ENCODE results near the gene RDX.
"Not testable (repeated sequence)": the region's sequence is repeated elsewhere in the genome, so short reads cannot be mapped to it uniquely, and the experiment has no call there.

RDX gene

DNA sequence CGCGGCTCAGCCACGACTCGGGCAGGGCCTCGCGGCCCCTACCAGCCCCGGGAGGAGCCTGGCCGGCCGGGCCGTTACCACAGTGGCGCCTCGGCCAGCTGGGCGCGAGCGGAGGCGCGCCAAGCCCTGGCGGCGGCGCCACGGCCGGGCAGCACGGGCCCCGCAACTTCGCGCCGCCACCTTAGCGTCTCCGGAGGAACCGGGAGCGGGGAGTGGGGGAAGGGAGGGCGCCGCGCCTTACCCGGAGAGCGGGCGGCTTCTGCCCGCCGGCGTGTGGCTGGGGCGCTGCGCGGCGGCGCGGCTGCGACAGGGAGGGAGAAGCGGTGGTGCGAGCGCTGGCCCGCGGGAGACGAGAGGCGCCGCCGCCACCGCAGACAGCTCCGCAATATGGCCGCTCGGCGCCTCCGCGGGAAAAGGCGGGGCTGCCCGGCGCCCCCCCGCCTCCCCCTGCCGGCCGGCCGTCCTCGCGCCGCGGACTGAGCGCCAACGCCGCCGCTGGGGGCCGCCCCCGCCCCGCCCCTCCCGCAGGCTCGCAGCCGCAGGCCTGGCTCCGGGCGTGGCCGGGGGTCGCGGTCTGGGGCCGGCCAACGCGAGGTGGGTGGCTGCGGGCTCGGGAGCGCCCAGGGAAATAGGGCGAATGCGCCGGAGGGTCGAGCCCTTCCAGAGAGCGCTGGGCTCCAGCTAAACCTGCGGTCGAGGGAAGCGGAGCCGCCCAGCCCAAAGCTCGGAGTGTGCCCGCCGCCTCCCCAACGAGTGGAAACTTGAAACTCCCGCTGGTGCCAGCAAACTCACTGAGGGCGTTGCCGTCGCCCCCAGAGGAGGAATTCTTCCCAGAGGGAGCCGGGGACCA is at the start of gene RDX:
TSS of gene RDX (minus strand) at position 389 of the 850 bp plus-strand sequence. CDS start 16,922 bp downstream, outside the sequence.
- no peak for DNase-seq

DNA sequence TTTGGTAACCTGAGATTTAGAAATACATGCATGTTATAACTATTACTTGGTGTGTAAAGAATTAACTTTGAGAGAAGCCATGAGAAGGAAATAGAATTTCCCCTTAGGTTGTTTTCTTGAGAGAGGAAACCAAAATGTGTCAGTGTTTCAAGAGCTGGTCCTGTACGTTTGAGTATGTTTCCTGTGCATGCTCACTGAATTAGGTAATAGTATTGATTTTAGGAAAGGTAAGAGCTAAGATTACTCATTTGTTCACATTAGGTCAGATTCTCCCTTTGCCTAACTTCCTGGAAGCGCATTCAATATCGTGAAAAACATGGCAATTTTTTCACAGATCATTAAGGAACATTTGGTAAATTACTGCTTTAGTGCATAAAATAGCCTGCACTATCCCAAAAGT is 49.3 kb upstream of the RDX start:
- no peak for DNase-seq

DNA sequence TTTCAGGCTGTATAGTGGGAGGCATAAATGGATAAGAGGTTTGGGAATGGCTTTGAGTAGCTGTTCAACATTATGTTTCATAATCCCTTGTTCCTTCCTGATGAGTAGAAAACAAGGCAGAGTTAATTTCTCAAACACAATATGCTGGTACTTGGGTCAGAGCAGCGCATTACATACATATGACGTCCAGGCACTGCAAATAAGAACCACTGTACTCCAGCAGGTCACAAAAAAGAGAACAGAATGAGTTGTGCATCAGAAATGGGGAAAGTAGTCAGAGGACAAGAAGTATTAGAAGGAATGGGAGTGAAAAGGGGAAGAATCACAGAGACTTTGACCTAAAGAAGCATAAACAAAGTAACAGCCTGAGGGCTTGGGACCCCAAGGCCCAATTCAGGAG is 44.0 kb upstream of the RDX start:
- no peak for DNase-seq

DNA sequence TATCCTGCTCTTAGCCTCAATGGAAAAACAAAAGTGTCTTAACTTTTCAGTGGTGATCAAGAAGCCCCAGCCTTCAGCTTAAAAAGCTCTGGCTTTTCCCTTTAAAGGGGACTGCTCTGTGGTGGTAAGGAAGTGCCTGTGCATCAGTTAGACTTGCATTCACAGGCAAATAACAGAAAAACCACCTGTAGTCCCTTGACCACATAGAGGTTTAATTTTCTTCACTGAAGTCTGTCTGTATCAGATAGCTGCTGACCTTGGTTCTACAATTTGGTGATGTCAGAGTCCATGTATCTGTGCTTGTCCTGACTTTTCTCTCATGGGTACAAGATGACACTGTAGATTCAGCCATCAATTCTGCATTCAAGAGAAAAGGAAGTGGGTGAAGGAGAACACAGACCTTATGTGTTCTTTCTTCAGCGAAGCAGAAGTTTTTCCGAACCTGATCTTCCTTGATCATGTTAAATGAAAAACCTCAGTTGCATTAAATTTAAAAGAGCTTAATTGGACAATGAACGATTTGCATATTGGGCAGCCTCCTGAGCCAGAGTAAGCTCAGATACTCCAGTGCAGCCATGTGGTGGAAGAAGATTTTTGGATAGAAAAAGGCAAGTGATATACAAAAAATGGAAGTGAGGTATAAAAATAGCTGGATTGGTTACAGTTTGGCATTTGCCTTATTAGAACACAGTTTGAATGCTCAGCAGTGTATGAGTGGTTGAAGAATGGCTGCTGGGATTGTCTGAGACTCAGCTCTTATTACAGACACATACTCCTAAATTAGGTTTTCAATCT is 43.2 kb upstream of the RDX start:
- no peak for DNase-seq

DNA sequence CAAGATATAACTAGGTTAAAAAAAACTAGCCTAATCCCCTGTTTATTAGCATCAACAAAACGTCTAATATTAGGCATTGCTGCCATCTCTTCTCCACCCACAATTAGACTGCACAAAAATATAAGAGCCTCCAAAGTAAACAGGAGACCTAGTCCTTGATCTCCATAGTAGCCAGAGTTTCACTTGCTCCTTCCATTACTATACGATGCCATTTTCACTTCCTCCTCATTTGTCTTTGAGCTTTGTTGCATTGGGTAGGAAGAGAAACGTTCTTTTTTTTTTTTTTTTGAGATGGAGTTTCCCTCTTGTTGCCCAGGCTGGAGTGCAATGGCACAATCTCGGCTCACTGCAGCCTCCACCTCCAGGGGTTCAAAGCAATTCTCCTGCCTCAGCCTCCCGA is 42.3 kb upstream of the RDX start:
- no peak for DNase-seq

DNA sequence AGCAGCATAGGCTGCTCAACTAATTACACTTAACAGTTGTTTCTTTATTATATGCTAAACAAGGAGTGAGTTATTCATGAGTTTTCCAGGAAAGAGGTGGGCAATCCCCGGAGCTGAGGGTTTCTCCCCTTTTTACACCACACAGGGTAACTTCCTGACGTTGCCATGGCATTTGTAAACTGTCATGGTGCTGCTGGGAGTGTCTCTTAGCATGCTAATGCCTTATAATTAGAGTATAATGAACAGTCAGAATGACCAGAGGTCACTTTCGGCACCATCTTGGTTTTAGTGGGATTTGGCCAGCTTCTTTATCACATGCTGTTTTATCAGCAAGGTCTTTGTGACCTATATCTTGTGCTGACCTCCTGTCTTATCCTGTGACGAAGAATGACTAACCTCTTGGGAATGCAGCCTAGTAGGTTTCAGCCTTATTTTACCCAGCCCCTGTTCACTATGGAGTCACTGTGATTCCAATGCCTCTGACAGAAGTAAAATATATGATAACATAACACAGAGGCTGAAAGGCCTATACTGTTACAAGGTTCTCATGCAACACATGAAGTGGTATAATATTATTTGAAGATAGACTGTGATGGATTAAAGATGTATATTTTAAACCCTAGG is 41.3 kb upstream of the RDX start:
- no peak for DNase-seq

DNA sequence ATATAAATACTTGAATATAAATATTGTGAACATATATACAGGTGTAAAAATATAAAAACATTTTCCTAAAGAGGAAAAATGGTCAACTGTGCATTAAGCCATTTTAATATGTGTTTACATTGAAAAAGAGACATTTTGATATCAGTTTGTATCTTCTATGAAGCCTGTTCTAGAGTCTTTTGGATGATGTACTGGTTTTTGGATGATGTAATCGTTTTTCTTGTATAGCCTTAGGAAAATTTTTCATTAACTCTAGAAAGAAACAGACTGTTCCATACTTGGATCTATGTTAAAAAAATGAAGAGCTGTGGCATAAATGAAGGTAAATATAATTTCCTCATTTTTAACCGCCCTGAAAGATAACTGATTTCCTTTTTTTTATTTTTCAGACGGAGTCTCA is 39.6 kb upstream of the RDX start:
- DNase-seq = no peak

DNA sequence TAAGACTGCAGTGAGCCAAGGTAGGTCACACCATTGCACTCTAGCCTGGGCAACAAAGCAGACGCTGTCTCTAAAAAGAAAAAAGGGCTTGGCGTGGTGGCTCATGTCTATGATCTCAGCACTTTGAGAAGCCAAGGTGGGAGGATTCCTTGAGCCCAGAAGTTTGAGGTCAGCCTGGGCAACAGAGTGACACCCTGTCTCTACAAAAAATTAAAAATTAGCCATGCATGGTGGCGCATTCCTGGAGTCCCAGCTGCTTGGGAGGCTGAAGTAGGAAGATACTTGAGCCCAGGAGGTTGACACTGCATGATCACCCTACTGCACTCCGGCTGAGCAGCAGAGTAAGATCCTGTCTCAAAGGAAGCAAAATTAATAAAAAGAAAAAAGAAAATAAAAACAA is 38.9 kb upstream of the RDX start:
- DNase-seq = no peak

DNA sequence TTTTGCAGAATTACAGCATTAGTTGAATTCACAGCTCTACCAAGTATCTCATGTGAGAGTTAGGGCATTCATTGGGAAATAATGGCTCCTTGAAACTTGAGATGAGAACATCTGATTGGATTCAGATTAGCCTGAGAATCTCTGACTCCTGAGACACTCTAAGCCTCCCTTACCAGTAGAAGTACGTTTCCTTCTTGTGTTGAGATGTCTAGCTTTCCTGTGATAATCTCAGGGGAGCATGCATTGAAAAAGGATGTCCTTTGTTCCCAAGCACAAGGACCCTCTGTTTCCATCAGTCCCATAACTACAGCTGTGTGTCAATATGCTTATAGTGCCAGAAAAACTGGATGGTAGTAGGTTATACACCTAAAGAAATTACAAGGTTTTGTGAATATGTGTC is 35.2 kb upstream of the RDX start:
- DNase-seq = no peak

DNA sequence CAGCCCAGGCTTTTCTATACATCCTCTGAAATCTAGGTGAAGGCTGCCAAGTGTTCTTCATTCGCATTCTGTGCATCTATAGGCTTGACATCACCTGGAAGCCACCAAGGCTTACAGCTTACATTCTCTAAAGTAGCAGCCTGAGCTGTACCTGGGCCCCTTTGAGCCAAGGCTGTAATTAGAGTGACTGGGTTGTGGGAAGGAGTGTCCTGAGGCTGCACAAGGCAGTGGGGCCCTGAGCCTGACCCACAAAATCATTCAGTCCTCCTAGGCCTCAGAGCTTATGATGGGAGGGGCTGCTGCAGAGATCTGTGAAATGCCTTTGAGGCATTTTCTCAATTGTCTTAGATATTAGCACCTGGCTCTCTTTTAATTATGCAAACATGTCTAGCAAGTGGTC is 33.0 kb upstream of the RDX start:
- no peak for DNase-seq

DNA sequence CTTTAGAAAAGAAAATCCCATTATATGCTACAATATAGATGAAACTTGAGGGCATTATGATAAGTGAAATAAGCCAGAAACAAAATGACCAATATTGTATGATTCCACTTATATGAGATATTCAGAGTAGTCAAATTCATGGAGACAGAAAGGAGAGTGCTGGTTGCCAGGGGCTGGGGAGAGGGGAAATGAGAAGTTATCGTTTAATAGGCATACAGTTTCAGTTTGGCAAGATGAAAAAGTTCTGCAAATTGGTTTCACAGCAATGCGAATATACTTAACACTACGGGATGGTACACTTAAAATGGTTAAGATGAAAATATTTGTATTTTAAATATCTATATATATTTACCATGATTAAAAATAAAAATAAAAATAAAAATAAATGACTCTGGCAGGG is 31.1 kb upstream of the RDX start:
- no peak for DNase-seq

DNA sequence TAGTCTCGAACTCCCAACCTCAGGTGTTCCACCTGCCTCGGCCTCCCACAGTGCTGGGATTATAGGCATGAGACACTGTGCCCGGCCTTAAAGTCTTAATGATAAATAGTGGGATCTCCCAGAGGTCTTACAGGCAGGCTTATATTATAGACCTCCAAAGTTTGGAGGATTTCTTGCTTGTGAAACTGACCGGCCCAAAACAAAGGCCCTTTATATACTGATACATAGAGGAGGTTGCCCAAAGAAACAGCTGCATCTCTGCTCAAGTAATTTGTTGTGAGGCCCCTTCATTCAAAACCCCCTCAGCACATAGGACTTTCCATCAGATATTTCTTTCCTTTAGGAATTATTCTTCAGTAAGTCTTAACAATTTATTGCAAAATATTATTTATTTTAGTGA is 27.4 kb upstream of the RDX start:
- DNase-seq = no peak

DNA sequence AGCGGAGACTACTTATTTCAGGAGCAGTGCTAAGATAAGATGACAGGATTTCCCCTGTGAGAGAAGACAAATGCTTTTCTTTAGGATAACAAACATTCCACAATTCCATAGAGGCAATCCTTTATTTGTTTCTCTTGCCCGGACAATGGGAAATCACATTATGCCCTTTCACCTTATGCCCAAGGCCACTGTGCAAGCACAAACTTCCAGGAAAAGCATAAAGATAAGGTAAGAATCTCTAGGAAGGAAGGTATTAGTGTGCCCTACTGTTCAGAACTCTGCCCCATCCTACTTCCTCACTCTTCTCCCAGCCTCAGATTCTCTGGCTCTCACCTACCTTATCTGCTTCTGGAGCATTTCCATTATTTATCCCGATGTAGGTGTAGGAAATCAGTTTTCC is 23.1 kb upstream of the RDX start:
- DNase-seq = no peak

DNA sequence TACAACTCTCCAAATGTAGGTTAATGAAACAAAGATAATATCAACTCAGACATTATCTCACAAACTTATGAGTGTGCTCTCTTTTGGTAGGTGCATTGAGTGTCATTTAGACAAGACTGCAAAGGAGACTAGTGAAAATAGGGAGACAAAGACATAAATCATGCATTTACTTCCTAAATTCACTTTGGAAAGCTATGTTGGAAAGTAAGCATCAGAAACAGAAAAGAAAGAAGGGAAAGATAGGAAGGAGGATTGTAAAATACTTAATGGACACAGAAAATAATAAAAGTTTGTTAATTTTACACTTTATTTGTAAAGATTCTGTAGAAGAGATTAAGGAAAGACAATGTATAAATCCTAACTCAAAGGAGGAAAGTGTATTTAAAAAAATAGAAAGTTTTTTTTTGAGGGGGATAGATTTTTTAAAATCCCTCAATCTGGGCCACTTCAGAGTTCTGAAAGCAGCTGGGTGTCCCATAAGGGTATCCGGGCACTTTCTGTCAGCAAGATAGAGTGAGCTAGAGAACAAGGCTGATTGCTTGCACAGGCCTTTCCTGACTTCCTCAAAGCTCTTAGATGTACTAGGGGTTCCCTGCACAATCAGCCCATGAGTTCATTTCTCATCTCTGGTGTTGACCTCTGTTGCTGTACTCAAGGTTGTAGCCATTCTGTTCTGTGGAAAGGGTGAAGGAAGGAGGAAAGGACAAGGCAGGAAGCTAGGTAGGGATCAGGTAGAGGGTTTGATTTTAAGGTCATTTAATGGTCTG is 22.4 kb upstream of the RDX start:
- no peak for DNase-seq

DNA sequence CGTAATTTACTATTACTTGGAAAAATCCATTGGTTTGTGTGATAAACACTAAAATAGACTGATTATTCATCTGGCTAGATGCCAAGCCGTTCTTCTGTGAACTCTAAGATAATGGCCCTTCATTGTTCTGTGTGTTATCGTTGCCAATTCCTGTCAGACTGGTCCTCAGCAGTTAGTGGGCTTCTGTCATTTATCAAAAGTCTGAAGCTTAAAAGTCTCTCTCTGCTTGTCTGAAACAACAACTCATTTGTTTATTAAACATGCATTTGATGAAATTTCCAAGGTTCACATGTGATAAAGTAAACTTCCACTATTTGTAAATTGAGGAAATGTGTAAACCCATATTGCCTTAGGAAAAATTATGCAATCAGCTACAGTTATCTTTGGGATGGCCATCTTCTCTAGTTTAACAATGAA is 21.1 kb upstream of the RDX start:
- no peak for DNase-seq

DNA sequence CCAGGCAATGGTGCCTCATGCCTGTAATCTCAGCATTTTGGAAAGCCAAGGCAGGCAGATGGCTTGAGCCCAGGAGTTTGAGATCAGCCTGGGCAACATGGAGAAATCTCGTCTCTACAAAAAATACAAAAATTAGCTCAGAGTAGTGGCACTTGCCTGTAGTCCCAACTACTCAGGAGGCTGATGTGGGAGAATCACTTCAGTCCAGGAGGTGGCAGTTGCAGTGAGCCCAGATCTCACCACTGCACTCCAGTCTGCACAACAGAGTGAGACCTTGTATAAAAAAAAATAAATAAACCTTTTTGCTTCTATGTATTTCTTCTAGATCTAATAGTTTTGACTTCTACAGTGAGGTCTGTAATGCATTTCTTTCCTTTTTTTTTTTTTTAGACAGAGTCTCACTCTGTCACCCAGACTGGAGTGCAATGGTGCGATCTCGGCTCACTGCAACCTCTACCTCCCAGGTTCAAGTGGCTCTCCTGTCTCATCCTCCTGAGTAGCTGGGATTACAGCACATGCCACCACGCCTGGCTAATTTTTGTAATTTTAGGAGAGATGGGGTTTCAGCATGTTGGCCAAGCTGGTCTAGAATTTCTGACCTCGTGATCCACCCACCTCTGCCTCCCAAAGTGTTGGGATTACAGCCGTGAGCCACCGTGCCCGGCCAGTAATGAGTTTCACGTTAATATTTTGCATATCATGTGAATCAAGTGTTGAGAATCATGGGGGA is 18.1 kb upstream of the RDX start:
- DNase-seq = no peak

DNA sequence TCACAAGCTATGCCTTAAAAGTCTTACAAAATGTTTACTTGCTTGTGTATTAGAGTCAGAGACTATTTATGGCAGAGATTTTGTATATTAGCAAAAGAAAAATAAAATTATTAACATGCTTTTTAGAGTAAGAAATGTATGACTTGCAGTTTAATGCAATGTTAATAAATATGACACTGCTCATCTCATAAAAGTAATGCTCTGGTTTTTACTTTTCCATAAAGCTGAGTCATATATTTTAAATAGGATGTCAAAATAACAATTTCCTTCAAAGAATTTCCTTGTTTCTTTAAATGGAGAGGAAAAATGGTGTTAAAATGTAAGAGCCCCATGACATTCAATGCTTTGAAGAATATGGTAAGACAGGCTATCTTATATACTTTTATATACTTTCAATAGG is 16.3 kb upstream of the RDX start:
- no peak for DNase-seq

DNA sequence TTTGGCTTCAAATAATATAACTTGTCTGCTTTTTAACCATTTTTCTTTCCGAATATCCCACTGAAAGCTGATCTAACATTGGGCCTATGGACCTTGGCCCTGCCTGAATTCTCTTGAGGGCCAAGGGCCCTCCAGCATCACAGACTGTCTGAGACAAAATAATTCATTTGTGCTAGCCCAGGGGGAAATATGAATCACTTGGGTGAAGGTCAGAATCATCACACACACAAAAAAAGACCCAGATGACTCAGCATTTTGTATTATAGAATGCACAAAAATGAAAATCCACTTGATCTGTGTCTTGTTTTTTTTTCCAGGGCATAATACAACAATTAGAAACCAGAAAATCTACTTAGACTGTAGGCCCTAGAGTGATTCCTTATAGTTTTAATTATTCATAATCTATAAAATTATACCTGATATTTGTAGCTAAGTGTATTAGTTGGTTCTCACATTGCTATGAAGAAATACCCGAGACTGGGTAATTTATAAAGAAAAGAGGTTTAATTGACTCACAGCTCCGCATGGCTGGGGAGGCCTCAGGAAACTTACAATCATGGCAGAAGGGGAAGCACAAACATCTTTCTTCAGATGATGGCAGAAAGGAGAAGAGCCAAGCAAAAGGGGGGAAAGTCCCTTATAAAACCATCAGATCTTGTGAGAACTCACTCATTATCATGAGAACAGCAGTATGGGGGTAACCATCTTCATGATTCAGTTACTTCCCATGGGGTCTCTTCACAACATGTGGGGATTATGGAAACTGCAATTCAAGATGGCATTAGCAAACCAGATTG is 15.6 kb upstream of the RDX start:
- no peak for DNase-seq

DNA sequence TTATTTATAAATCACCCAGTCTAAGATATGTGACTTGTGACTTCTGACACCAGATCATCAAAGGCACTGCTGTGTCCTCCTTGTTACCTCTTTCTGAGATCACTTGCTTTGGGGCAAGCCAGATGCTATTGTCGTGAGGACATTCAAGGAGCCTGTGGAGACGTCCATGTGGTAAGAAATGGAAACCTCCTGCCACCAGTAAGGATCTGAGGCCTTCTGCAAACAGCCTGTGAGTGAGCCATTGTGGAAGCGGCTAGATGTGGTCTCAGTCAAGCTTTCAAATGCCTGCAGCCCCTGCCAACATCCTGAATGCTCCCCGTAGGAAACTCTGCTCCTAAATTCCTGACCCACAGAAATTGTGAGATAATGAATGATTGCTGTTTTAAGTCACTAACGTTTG is 11.7 kb upstream of the RDX start:
- no peak for DNase-seq

DNA sequence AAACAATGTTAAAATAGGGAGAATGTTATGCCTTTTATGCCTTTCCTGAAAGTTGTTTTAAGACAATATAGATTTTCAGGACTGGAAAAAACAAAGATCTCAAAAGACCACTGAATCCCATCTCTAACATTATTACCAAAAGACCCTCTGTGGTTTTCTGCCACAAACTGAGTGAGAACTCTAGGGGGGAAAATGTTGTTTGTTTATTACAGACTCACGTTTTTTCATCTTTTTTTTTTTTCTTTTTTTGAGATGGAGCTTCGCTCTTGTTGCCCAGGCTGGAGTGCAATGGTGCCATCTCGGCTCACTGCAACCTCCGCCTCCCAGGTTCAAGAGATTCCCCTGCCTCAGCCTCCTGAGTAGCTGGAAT is 9.6 kb upstream of the RDX start:
- not testable (repeated sequence) for DNase-seq

DNA sequence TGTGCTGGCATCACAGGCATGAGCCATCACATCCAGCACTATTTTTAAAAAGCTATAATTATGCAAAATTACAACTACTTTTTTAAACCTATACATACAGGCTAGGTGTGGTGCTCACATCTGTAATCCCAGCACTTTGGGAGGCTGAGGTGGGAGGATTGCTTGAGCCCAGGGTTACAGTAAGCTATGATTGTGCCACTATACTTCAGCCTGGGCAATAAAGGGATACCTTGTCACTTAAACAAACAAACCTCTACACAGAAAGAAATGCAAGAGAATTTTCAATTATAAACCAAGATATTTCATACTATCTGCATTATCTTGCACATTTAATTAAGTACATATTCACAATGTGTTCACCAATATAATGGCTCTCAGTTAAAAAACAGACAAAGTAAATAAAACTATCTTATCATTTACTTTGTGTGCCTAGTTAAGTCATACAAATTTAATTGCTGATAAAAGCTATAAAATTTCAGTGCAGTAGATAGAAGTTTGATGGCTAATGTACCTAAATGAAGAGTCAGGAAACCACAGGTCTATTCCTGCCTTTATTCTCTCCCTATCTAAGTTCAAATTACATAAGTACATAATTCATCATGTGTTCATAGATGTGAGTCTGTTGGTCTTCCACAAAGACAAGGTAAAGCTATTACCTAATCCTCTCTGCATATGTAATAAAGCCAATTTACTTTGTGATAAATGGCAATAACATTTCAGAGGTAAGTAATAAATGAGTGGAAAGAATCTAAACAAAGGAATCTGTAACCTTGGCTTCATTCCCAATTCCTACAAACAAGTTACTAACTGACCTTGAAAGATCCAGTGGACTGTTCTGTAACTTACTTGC is 9.0 kb upstream of the RDX start:
- DNase-seq = no peak
